Heart right ventricle (tissue), 16 donors: ENCODE measurements around the gene KIAA0930. TPM values are rescaled to one million over a fixed set of nuclear protein-coding genes. Genes with fewer than 3 reads are reported as not detected.
A peak's percentile ranks its signal among the peaks of the same experiment; 100 is the strongest.

Experiments used
- ATAC-seq, 8 donors: fragments of 200-7000 bp; cut with Tn5 transposase; one replicate each; pipeline ENCODE4 v1.9.1; 2020; ENCODE audit warnings: mild to moderate bottlenecking in 8 of 8, moderate library complexity in 8 of 8, moderate number of reproducible peaks in 1 of 8
- DNase-seq, 2 donors: peaks; one replicate each; pipeline ENCODE4 v3.0.0-alpha.2; 2020
- H3K27ac ChIP-seq, 10 donors: fragments of 200-600 bp; sonication (generic) in 2 of 10; one replicate each; pipeline versions ENCODE4 v1.5.0 to v1.8.0; 2020 to 2022; ENCODE audit warnings: mild to moderate bottlenecking in 3 of 10
- H3K27me3 ChIP-seq, 7 donors: fragments of 200-600 bp; one replicate each; pipeline ENCODE4 v1.8.0; 2021 to 2022; ENCODE audit warnings: mild to moderate bottlenecking in 2 of 7
- H3K36me3 ChIP-seq, 9 donors: fragments of 200-600 bp; sonication (generic) in 1 of 9; one replicate each; pipeline versions ENCODE4 v1.5.0 to v1.8.0; 2020 to 2022; ENCODE audit warnings: mild to moderate bottlenecking in 2 of 9
- H3K4me1 ChIP-seq, 9 donors: fragments of 200-600 bp; sonication (generic) in 1 of 9; one replicate each; pipeline versions ENCODE4 v1.5.0 to v1.8.0; 2020 to 2022; ENCODE audit warnings: mild to moderate bottlenecking in 4 of 9
- H3K4me3 ChIP-seq, 10 donors: fragments of 200-600 bp; sonication (generic) in 2 of 10; one replicate each; pipeline versions ENCODE4 v1.5.0 to v1.8.0; 2020 to 2022; ENCODE audit warnings: mild to moderate bottlenecking in 7 of 10, moderate library complexity in 2 of 10
- H3K9me3 ChIP-seq, 11 donors: fragments of 200-600 bp in 10 of 11; sonication (generic) in 2 of 11; one replicate each; pipeline versions ENCODE4 v1.5.0 to v1.8.0; 2013 to 2022; ENCODE audit warnings: mild to moderate bottlenecking in 2 of 11, control low read depth in 1 of 11, moderate library complexity in 1 of 11
- WGBS, 2 donors: extraction: QIAGEN DNeasy Blood & Tissue Kit; methylation state at CpG; one replicate each; pipeline ENCODE4 v1.1.7; 2013; ENCODE audit warnings: inconsistent platforms in 1 of 2; 5-methylcytosine and 5-hydroxymethylcytosine counted together
- intact Hi-C, 10 donors: fragments of 100-400 bp; cut with DNase I; formaldehyde crosslinking; loops; one replicate each; pipeline versions ENCODE4 v1.11.1 to v1.14.2; 2022
- polyA plus RNA-seq, 2 donors: library from polyadenylated mRNA; stranded (reverse); fragments of 200-250 nt; gene quantifications; one replicate each; pipeline ENCODE4 v1.2.3, GENCODE V29; 2013
- total RNA-seq, 10 donors: library from RNA; stranded (reverse); fragmentation: NEBNext Ultra II Directional in 3 of 10; extraction: Animal tissue kit (Norgen Biotek cat#: 25700) in 3 of 10; gene quantifications; one replicate each; pipeline versions ENCODE4 v1.2.1 to v1.2.4, GENCODE V29; 2021 to 2023
- TF ChIP-seq, protein P1 (sequence below), 9 donors: fragments of 200-600 bp; sonication (generic) in 2 of 9; IDR thresholded peaks; one replicate each; pipeline versions ENCODE4 v1.5.0 to v1.8.0; 2021 to 2022; ENCODE audit warnings: antibody characterized with exemption in 9 of 9, mild to moderate bottlenecking in 5 of 9, moderate library complexity in 1 of 9
- donor health status: Arrhythmogenic right ventricular cardiomyopathy.
- donor health status: ischemic (EF 13 %, LVEDD 7.1; RV severe dilation, severe dysfunction).
- donor health status: healthy with polysubstance abuse.
- donor health status: DM: no; HTN: yes; CAD: no.
- donor health status: DM: no; HTN: no; CAD: no.
- donor health status: ischemic (EF 25% LVEDD 6.9; RV normal size, moderate dysfunction).
- donor health status: ischemic (EF 25% LVEDD 5.7; RV mildly dilated, moderate dysfunction).
- donor health status: healthy.
- donor health status: DM: yes; HTN: yes; CAD: no.
- donor health status: Ischemic cardiomyopathy.
- donor health status: ischemic (EF 35%, LVEDD 5.7; RV mildly dilated, moderate dysfunction).
- donor health status: nonischemic (EF 11% LVEDD 7.7; RV severe dilation, severe dysfunction).
- donor health status: DM: yes; HTN: yes; CAD: no.
- donor health status: PGD.
- donor health status: ischemic (EF 29% LVEDD 5.4; RV normal size, mild dysfunction).
- donor health status: nonischemic (EF 23%, LVEDD 6.1; RV moderate dilation, normal function).

The KIAA0930 gene
- total and polyA plus RNA-seq, 12 donors, result 9.1 to 48.3 (median 16.3) TPM

- TF ChIP-seq, protein P1, sequence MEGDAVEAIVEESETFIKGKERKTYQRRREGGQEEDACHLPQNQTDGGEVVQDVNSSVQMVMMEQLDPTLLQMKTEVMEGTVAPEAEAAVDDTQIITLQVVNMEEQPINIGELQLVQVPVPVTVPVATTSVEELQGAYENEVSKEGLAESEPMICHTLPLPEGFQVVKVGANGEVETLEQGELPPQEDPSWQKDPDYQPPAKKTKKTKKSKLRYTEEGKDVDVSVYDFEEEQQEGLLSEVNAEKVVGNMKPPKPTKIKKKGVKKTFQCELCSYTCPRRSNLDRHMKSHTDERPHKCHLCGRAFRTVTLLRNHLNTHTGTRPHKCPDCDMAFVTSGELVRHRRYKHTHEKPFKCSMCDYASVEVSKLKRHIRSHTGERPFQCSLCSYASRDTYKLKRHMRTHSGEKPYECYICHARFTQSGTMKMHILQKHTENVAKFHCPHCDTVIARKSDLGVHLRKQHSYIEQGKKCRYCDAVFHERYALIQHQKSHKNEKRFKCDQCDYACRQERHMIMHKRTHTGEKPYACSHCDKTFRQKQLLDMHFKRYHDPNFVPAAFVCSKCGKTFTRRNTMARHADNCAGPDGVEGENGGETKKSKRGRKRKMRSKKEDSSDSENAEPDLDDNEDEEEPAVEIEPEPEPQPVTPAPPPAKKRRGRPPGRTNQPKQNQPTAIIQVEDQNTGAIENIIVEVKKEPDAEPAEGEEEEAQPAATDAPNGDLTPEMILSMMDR (IDR thresholded peaks at IDR 0.05), result no peak
- Histone ChIP-seq H3K4me1 (peaks cover 0 to 65% (median 0%) of the 10 kb centered on the region in 9 donors), H3K4me3 (no peak overlapping the region), H3K27ac (peak overlapping the region in 1 of 10 donors; percentile 85), H3K9me3 (no peaks in the 10 kb centered on the region), H3K27me3 (no peaks in the 10 kb centered on the region), H3K36me3 (peaks cover 0 to 20% (median 0%) of the 10 kb centered on the region in 9 donors)
- ATAC-seq (no peak), DNase-seq (no peak)
- intact Hi-C loops, result no loop called here
- 94 to 95% methylated on average over 10 of the region's 10 CpGs for WGBS, 2 donors
Measured at GRCh38 chr22:45233386-45233785, 7.3 kb downstream of the KIAA0930 start.

DNA sequence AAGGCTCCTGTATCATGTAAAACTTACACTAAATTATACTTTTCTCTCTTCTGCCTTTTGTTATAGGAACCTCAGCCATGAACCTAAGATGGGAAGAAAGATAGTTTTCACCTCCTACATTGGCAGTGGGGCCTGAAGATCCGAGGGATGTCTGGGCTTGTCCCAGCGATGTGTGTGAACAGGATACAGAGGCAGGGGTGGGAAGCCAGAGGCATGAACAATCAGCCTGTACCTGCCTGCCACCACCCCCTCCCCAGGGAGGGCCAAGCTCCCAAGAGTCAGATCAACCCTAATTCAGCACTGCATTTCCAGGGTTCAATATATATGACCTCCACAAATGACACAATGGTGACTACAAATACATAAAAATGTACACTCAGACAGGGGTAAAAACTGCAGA, 9.4 kb downstream of the KIAA0930 start:
- no peaks in the 10 kb centered on the region for H3K9me3 ChIP-seq
- H3K27ac ChIP-seq, result no peak overlapping the region
- peaks cover 0 to 4% (median 0%) of the 10 kb centered on the region in 9 donors for H3K36me3 ChIP-seq
- no peaks in the 10 kb centered on the region for H3K27me3 ChIP-seq
- TF ChIP-seq, protein P1 (IDR thresholded peaks at IDR 0.05), result no peak
- no peak overlapping the region for H3K4me3 ChIP-seq
- peaks cover 0 to 69% (median under 1%) of the 10 kb centered on the region in 9 donors for H3K4me1 ChIP-seq
- ATAC-seq, result no peak
- DNase-seq, result no peak
- intact Hi-C loops, result no loop called here
- WGBS, 2 donors, result 82 to 89% methylated on average over 2 of the region's 2 CpGs

- no peaks in the 10 kb centered on the region for H3K27me3 ChIP-seq
- WGBS, 2 donors, result 87% methylated on average over 16 of the region's 16 CpGs
- no peaks in the 10 kb centered on the region for H3K9me3 ChIP-seq
- peak overlapping the region in 1 of 10 donors; percentile 32 for H3K27ac ChIP-seq
- DNase-seq (no peak), ATAC-seq (no peak)
- intact Hi-C loops, result no loop called here
- H3K4me3 ChIP-seq, result no peak overlapping the region
- H3K4me1 ChIP-seq, result peaks cover 0 to 69% (median 8%) of the 10 kb centered on the region in 9 donors
- peaks cover 0 to 4% (median 0%) of the 10 kb centered on the region in 9 donors for H3K36me3 ChIP-seq
- TF ChIP-seq, protein P1 (IDR thresholded peaks at IDR 0.05), result no peak
Measured at GRCh38 chr22:45230026-45230721, 10.5 kb downstream of the KIAA0930 start.

DNA sequence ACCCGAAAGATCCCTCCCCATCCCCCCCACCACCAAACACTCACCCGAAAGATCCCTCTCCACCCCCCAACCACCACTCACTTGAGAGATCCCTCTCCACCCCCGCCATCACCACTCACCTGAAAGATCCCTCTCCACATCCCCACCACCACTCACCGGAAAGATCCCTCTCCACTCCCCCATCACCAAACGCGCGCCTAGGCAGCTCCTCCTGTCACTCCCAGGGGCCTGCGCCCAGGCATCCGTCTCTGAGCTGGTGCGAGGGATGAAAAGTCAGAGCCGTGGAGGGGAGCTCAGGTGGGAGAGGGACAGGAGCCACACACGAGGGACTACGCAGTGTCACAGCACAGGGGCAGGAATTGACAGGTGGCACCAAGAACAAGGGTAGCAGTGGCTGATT, 11.5 kb downstream of the KIAA0930 start:
- ATAC-seq, result no peak
- TF ChIP-seq, protein P1 (IDR thresholded peaks at IDR 0.05), result no peak
- Histone ChIP-seq H3K36me3 (no peaks in the 10 kb centered on the region), H3K27ac (no peak overlapping the region), H3K4me1 (peaks cover 0 to 68% (median 8%) of the 10 kb centered on the region in 9 donors), H3K27me3 (no peaks in the 10 kb centered on the region), H3K4me3 (no peak overlapping the region), H3K9me3 (no peaks in the 10 kb centered on the region)
- WGBS, 2 donors, result 85 to 86% methylated on average over 11 to 13 of the region's 13 CpGs
- no peak for DNase-seq
- intact Hi-C loops, result no loop called here
